ENCODE results near the gene COBL.

DNA sequence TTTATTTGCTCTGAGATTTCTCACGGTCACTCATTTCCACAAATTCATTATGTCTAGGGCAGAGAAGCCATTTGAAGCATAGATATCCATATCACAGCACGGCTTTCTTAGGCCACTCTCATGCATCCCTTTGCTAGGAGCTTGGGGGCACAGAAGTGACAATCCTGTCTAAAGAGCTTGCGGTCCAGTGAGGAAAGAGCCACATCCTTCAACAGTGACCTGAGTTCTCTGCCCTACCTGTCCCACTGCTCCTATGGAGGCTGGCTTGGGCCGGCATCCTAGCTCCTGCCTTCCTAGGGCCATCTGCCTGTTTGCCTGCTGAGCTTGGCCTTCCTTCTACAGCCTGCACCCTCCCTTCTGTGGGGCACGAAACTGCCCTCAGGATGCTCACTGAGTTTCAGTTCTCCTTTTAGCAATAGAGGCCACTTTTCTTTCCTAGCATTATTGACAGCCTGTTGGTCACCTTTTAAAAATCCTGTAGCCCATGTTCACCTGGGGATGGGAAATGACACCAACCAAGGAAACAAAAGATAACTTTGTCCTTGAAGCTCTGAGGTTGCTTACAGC, 321.8 kb downstream of the COBL start:
- TF ChIP-seq CTCF (IDR thresholded peaks at IDR 0.05), result no peak
- no peak for TF ChIP-seq POLR2A (IDR thresholded peaks at IDR 0.05)
